Endothelial cell (in vitro differentiated cells): ENCODE results near the gene ANGEL2. TPM values are rescaled to one million over a fixed set of nuclear protein-coding genes. Genes with fewer than 3 reads are reported as not detected.

Experiments used
- DNase-seq: peaks from one replicate; pipeline ENCODE4 v3.0.0; 2021; ENCODE audit warnings: low spot score
- H3K27ac Mint-ChIP-seq: one replicate; pipeline ENCODE4 v1.8.0; 2021; ENCODE audit warnings: mixed read lengths, inconsistent platforms; ENCODE audit not compliant: unreplicated experiment
- H3K27me3 Mint-ChIP-seq: one replicate; pipeline ENCODE4 v1.8.0; 2021; ENCODE audit warnings: mild to moderate bottlenecking, moderate library complexity, mixed read lengths, inconsistent platforms; ENCODE audit not compliant: unreplicated experiment
- H3K36me3 Mint-ChIP-seq: one replicate; pipeline ENCODE4 v1.8.0; 2021; ENCODE audit warnings: mild to moderate bottlenecking, low read depth, mixed read lengths, inconsistent platforms; ENCODE audit not compliant: unreplicated experiment
- H3K4me1 Mint-ChIP-seq: one replicate; pipeline ENCODE4 v1.8.0; 2021; ENCODE audit warnings: mild to moderate bottlenecking, mixed read lengths, inconsistent platforms; ENCODE audit not compliant: unreplicated experiment
- H3K4me3 Mint-ChIP-seq: one replicate; pipeline ENCODE4 v1.8.0; 2021; ENCODE audit warnings: mild to moderate bottlenecking, mixed read lengths, inconsistent platforms; ENCODE audit not compliant: unreplicated experiment
- H3K9me3 Mint-ChIP-seq: one replicate; pipeline ENCODE4 v1.8.0; 2021; ENCODE audit warnings: mixed read lengths, inconsistent platforms; ENCODE audit not compliant: unreplicated experiment
- CTCF ChIP-seq: fragments of 200-600 bp; sonication (generic); IDR thresholded peaks from one replicate; pipeline ENCODE4 v1.5.0; 2021; ENCODE audit warnings: antibody characterized with exemption; ENCODE audit not compliant: unreplicated experiment
- long read RNA-seq: library from polyadenylated mRNA; unstranded; transcript quantifications from one replicate; pipeline ENCODE4 v2.0.0, GENCODE V29; 2020; ENCODE audit not compliant: unreplicated experiment
- total RNA-seq: library from RNA; stranded (reverse); fragmentation: NEBNext Ultra II Directional; extraction: Animal tissue kit (Norgen Biotek cat#: 25700); gene quantifications from one replicate; pipeline ENCODE4 v1.2.1, GENCODE V29; 2021; ENCODE audit not compliant: unreplicated experiment

Gene ANGEL2
- 32.4 TPM for total RNA-seq
- long read RNA-seq, full-length matches to known transcripts = 4 of 10 reads
- long read RNA-seq, partial matches to known transcripts = 1 of 10 reads
- long read RNA-seq, other reads (novel, unspliced or antisense) = 5 of 10 reads

GRCh38 chr1:213015099-213016050 lies at the start of gene ANGEL2:
ANGEL2 (minus strand) TSS chr1:213015867; CDS start chr1:213015671, 196 bp downstream.
- H3K27me3 Mint-ChIP-seq = no peaks in the 10 kb centered on the region
- peak; percentile 91 for DNase-seq
- H3K4me1 Mint-ChIP-seq = peaks cover 3% of the 10 kb centered on the region
- H3K36me3 Mint-ChIP-seq = no peaks in the 10 kb centered on the region
- peak within 1 kb of the TSS; percentile 99 for H3K4me3 Mint-ChIP-seq
- no peaks in the 10 kb centered on the region for H3K9me3 Mint-ChIP-seq
- H3K27ac Mint-ChIP-seq = peak within 1 kb of the TSS; percentile 98
- no peak for TF ChIP-seq CTCF

- Mint-ChIP-seq H3K36me3 (no peaks in the 10 kb centered on the region), H3K27ac (no peak overlapping the region), H3K27me3 (no peaks in the 10 kb centered on the region), H3K9me3 (no peaks in the 10 kb centered on the region), H3K4me1 (peaks cover 11% of the 10 kb centered on the region), H3K4me3 (no peak overlapping the region)
- DNase-seq = no peak
- no peak for TF ChIP-seq CTCF
Observed at GRCh38 chr1:213061263-213061662, 45.6 kb upstream of the ANGEL2 start.

- DNase-seq = no peak
- Mint-ChIP-seq H3K4me1 (peaks cover 8% of the 10 kb centered on the region), H3K27ac (no peak overlapping the region), H3K4me3 (no peak overlapping the region), H3K27me3 (no peaks in the 10 kb centered on the region), H3K36me3 (no peaks in the 10 kb centered on the region), H3K9me3 (no peaks in the 10 kb centered on the region)
- TF ChIP-seq CTCF = no peak
Observed at GRCh38 chr1:213060836-213061235, 45.2 kb upstream of the ANGEL2 start.

- Mint-ChIP-seq H3K36me3 (peaks cover 4% of the 10 kb centered on the region), H3K27me3 (no peaks in the 10 kb centered on the region), H3K9me3 (no peaks in the 10 kb centered on the region)
Observed at GRCh38 chr1:213057264-213058059, 41.8 kb upstream of the ANGEL2 start.

More at GRCh38 chr1:213057264-213058059, 41.8 kb upstream of the ANGEL2 start:
- no peak overlapping the region for H3K4me3 Mint-ChIP-seq
- no peak for TF ChIP-seq CTCF
- no peak overlapping the region for H3K27ac Mint-ChIP-seq
- DNase-seq = no peak
- H3K4me1 Mint-ChIP-seq = peaks cover 8% of the 10 kb centered on the region
